K562 (cell line): ENCODE data around the gene CLDN7. TPM values are rescaled to one million over a fixed set of nuclear protein-coding genes. Genes with fewer than 3 reads are reported as not detected.
A peak's percentile ranks its signal among the peaks of the same experiment; 100 is the strongest.

Source experiments
- CBX3 ChIP-seq, 2 experiments: IDR thresholded peaks; 1 replicate in 1 of 2; 2 replicates in 1 of 2; pipeline ENCODE4 v1.6.1; 2012; ENCODE audit warnings: inconsistent platforms in 2 of 2, low read length in 2 of 2, borderline replicate concordance in 1 of 2, control low read depth in 1 of 2
- CREB1 ChIP-seq, 2 experiments: sonication (generic) in 1 of 2; formaldehyde crosslinking in 1 of 2; IDR thresholded peaks; 2 replicates each; pipeline versions ENCODE4 v1.6.1 to v1.8.0; 2012 to 2022; ENCODE audit warnings: inconsistent platforms in 1 of 2, mild to moderate bottlenecking in 1 of 2, missing genetic modification reagents in 1 of 2, moderate library complexity in 1 of 2
- ESRRA ChIP-seq: fragments of 450-650 bp; IDR thresholded peaks from 2 replicates; pipeline ENCODE4 v1.6.1; 2014; ENCODE audit warnings: low read depth, mild to moderate bottlenecking, moderate library complexity, borderline replicate concordance
- FOXA1 ChIP-seq: fragments of 450-650 bp; IDR thresholded peaks from 2 replicates; pipeline ENCODE4 v1.6.1; 2016; ENCODE audit warnings: mild to moderate bottlenecking, borderline replicate concordance
- GTF2E2 ChIP-seq: fragments of 200-800 bp; sonication (Bioruptor generic); IDR thresholded peaks from 2 replicates; pipeline ENCODE4 v1.6.1; 2016; ENCODE audit warnings: missing genetic modification characterization, missing compliant biosample characterization
- HLTF ChIP-seq: fragments of 450-650 bp; IDR thresholded peaks from 2 replicates; pipeline ENCODE4 v1.6.1; 2016
- KAT7 ChIP-seq: sonication (generic); formaldehyde crosslinking; IDR thresholded peaks from 2 replicates; pipeline ENCODE4 v1.8.0; 2022; ENCODE audit warnings: missing genetic modification reagents, mild to moderate bottlenecking, borderline replicate concordance
- NCOR1 ChIP-seq: fragments of 450-650 bp; IDR thresholded peaks from 2 replicates; pipeline ENCODE4 v1.6.1; 2016; ENCODE audit warnings: mild to moderate bottlenecking, moderate library complexity
- NR2C2 ChIP-seq, 2 experiments: fragments of 200-800 bp in 1 of 2; sonication (Bioruptor generic) in 1 of 2; sonication (generic) in 1 of 2; formaldehyde crosslinking in 1 of 2; IDR thresholded peaks; 2 replicates each; pipeline versions ENCODE4 v1.6.1 to v1.8.0; 2016 to 2022; ENCODE audit warnings: mild to moderate bottlenecking in 1 of 2, missing compliant biosample characterization in 1 of 2, missing genetic modification characterization in 1 of 2, missing genetic modification reagents in 1 of 2
- SMAD3 ChIP-seq: fragments of 450-650 bp; formaldehyde crosslinking; conservative IDR thresholded peaks from 2 replicates; pipeline ENCODE4 v1.4.0; 2020; ENCODE audit warnings: mild to moderate bottlenecking
- TEAD4 ChIP-seq, 2 experiments: sonication (generic) in 1 of 2; formaldehyde crosslinking in 1 of 2; IDR thresholded peaks; 2 replicates each; pipeline versions ENCODE4 v1.6.1 to v1.8.0; 2012 to 2022; ENCODE audit warnings: borderline replicate concordance in 1 of 2, inconsistent platforms in 1 of 2, low read length in 1 of 2, mild to moderate bottlenecking in 1 of 2, missing genetic modification reagents in 1 of 2
- ZBTB1 ChIP-seq: sonication (generic); formaldehyde crosslinking; IDR thresholded peaks from 2 replicates; pipeline ENCODE4 v1.8.1; 2023; ENCODE audit warnings: missing genetic modification reagents, low read depth, mild to moderate bottlenecking, borderline replicate concordance
- ZFX ChIP-seq: sonication (generic); formaldehyde crosslinking; IDR thresholded peaks from 2 replicates; pipeline ENCODE4 v1.8.0; 2022; ENCODE audit warnings: mild to moderate bottlenecking, missing genetic modification reagents, moderate library complexity
- ZNF212 ChIP-seq: fragments of 450-650 bp; formaldehyde crosslinking; IDR thresholded peaks from 2 replicates; pipeline ENCODE4 v1.4.0; 2020; ENCODE audit warnings: mild to moderate bottlenecking
- ZNF644 ChIP-seq: fragments of 200-800 bp; sonication (Bioruptor generic); IDR thresholded peaks from 2 replicates; pipeline ENCODE4 v1.6.1; 2016; ENCODE audit warnings: low read depth, missing genetic modification characterization, missing compliant biosample characterization
- ZNF778 ChIP-seq: fragments of 450-650 bp; formaldehyde crosslinking; IDR thresholded peaks from 2 replicates; pipeline ENCODE4 v1.4.0; 2020; ENCODE audit warnings: mild to moderate bottlenecking, moderate library complexity
- polyA plus RNA-seq, 8 experiments: library from polyadenylated mRNA; depleted of rRNA in 4 of 8; stranded (reverse) in 5 of 8; unstranded in 3 of 8; fragments of >200 nt; fragmentation: Nextera tagmentation in 2 of 8; fragmentation: Illumina TruSeq in 1 of 8; extraction: Ambion mirVana in 2 of 8; extraction: Trizol in 1 of 8; gene quantifications; 2 replicates each; pipeline versions ENCODE4 v1.2.1 to v1.2.3, GENCODE V29; 2011 to 2014; ENCODE audit warnings: inconsistent platforms in 1 of 8, missing spikeins in 1 of 8
- total RNA-seq, 7 experiments: library from RNA; depleted of rRNA in 6 of 7; stranded (reverse); fragments of >200 nt in 6 of 7; fragmentation: Illumina TruSeq in 2 of 7; extraction: Trizol in 2 of 7; gene quantifications; 2 replicates each; pipeline versions ENCODE4 v1.2.1 to v1.2.3, GENCODE V29; 2011 to 2021; ENCODE audit warnings: low replicate concordance in 1 of 7
- TF ChIP-seq, protein P1 (sequence below): IDR thresholded peaks from 2 replicates; pipeline ENCODE4 v1.6.1; 2011; ENCODE audit warnings: borderline replicate concordance, low read depth, mild to moderate bottlenecking, moderate library complexity, low read length; ENCODE audit not compliant: insufficient read depth, poor library complexity, severe bottlenecking
- TF ChIP-seq, protein P2 (sequence below): fragments of 450-650 bp; formaldehyde crosslinking; conservative IDR thresholded peaks from 2 replicates; pipeline ENCODE4 v1.4.0; 2022; ENCODE audit warnings: mild to moderate bottlenecking, missing genetic modification characterization
- TF ChIP-seq, protein P3 (sequence below), 2 experiments: fragments of 450-650 bp in 1 of 2; IDR thresholded peaks; 2 replicates each; pipeline ENCODE4 v1.6.1; 2011 to 2017; ENCODE audit warnings: low read depth in 2 of 2, antibody characterized with exemption in 1 of 2, borderline replicate concordance in 1 of 2, low read length in 1 of 2, mild to moderate bottlenecking in 1 of 2, mixed read lengths in 1 of 2; ENCODE audit not compliant: control insufficient read depth in 1 of 2

The CLDN7 gene
- total and polyA plus RNA-seq, 9 of the 15 experiments (the other 6 are each of a cell fraction or from before 2014, with no cell fraction given), result 2.2 to 14.5 (median 7.6) TPM

DNA sequence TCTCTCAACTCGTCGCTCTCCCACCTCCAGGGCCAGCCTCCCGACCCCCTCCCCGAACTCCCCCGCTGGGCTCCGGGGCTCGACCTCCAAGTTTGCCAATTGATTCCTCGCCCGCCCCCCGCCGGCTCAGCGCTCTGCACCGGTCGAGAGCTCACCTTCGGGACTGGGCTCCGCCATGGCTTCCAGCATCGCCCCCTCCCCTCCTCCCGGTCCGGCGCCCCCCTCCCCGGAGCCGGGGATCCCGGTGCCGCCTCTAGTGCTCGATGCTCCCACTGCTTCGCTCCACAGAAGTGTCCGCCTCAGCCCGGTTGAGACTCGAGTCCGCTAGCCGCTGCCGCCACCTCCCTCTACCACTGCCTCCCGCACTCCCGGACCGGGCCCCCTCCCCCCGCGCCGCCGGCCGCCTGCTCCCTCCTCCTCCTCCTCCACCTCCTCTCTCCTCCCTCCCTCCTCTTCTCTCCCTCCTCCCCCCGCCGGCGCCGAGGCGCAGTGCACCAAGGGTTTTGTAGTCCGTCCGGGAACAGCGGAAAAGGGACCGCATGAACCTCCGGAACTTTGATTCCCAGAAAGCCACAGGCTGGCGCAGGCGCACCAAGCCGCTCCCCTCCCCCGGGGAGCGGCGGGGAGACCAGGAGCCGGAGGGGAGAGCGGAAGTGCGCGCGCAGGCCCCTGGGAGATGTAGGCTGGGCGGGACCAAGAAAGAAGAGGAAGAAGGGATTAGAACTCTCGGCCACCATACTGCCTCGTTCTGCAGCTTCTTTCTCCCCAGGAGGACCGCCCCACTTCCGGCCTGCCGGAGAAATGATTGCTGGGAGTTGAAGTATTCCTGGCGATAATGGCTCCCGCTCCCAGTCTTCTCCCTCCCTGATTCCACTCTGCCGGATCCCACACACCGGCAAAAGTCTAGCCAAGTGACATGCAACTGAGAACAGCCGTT lies 22.9 kb downstream of the CLDN7 start, which contains the start of gene PHF23 (continued):
- TF ChIP-seq, protein P1, sequence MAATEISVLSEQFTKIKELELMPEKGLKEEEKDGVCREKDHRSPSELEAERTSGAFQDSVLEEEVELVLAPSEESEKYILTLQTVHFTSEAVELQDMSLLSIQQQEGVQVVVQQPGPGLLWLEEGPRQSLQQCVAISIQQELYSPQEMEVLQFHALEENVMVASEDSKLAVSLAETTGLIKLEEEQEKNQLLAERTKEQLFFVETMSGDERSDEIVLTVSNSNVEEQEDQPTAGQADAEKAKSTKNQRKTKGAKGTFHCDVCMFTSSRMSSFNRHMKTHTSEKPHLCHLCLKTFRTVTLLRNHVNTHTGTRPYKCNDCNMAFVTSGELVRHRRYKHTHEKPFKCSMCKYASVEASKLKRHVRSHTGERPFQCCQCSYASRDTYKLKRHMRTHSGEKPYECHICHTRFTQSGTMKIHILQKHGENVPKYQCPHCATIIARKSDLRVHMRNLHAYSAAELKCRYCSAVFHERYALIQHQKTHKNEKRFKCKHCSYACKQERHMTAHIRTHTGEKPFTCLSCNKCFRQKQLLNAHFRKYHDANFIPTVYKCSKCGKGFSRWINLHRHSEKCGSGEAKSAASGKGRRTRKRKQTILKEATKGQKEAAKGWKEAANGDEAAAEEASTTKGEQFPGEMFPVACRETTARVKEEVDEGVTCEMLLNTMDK, result no peak
- peak; percentile 34; the same call in 1 of the 2 replicates for TF ChIP-seq ZFX
- no peak for TF ChIP-seq GTF2E2 (tag)
- no peak for TF ChIP-seq FOXA1
- TF ChIP-seq CBX3 (IDR thresholded peaks at IDR 0.05; ENCODE audit: borderline replicate concordance in 1 of 2, low read length in 2 of 2), result no peak
- peak; percentile 31; the same call in 1 of the 2 replicates for TF ChIP-seq NCOR1
- no peak for TF ChIP-seq TEAD4 (IDR thresholded peaks at IDR 0.05; ENCODE audit: low read length)
- TF ChIP-seq TEAD4 (CRISPR knock-in tag; IDR thresholded peaks at IDR 0.05; ENCODE audit: borderline replicate concordance), result no peak
- 0 out of 2 replicates have a peak, but pooled peaks have one; percentile 22 for TF ChIP-seq HLTF
- TF ChIP-seq ZNF212, result no peak
- TF ChIP-seq KAT7, result no peak
- no peak for TF ChIP-seq ESRRA
- 0 out of 2 replicates have a peak, but pooled peaks have one; percentile 10 for TF ChIP-seq SMAD3 (CRISPR knock-in tag)
- TF ChIP-seq, protein P2, sequence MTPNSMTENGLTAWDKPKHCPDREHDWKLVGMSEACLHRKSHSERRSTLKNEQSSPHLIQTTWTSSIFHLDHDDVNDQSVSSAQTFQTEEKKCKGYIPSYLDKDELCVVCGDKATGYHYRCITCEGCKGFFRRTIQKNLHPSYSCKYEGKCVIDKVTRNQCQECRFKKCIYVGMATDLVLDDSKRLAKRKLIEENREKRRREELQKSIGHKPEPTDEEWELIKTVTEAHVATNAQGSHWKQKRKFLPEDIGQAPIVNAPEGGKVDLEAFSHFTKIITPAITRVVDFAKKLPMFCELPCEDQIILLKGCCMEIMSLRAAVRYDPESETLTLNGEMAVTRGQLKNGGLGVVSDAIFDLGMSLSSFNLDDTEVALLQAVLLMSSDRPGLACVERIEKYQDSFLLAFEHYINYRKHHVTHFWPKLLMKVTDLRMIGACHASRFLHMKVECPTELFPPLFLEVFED (CRISPR knock-in tag), result no peak; the same call in 1 of the 2 replicates
- TF ChIP-seq ZNF778 (CRISPR knock-in tag), result no peak
- TF ChIP-seq, protein P3, sequence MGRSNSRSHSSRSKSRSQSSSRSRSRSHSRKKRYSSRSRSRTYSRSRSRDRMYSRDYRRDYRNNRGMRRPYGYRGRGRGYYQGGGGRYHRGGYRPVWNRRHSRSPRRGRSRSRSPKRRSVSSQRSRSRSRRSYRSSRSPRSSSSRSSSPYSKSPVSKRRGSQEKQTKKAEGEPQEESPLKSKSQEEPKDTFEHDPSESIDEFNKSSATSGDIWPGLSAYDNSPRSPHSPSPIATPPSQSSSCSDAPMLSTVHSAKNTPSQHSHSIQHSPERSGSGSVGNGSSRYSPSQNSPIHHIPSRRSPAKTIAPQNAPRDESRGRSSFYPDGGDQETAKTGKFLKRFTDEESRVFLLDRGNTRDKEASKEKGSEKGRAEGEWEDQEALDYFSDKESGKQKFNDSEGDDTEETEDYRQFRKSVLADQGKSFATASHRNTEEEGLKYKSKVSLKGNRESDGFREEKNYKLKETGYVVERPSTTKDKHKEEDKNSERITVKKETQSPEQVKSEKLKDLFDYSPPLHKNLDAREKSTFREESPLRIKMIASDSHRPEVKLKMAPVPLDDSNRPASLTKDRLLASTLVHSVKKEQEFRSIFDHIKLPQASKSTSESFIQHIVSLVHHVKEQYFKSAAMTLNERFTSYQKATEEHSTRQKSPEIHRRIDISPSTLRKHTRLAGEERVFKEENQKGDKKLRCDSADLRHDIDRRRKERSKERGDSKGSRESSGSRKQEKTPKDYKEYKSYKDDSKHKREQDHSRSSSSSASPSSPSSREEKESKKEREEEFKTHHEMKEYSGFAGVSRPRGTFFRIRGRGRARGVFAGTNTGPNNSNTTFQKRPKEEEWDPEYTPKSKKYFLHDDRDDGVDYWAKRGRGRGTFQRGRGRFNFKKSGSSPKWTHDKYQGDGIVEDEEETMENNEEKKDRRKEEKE (IDR thresholded peaks at IDR 0.05; ENCODE audit: borderline replicate concordance in 1 of 2, control insufficient read depth in 1 of 2, low read depth in 2 of 2, low read length in 1 of 2), result no peak
- TF ChIP-seq NR2C2 (CRISPR knock-in tag; IDR thresholded peaks at IDR 0.05), result no peak
- TF ChIP-seq NR2C2 (tag; IDR thresholded peaks at IDR 0.05), result peak; percentile 87
- no peak; the same call in 1 of the 2 replicates for TF ChIP-seq ZNF644 (tag)
- TF ChIP-seq ZBTB1 (CRISPR knock-in tag), result no peak
- no peak for TF ChIP-seq CREB1 (IDR thresholded peaks at IDR 0.05)
- TF ChIP-seq CREB1 (CRISPR knock-in tag; IDR thresholded peaks at IDR 0.05), result no peak
